GM19372 (cell line): ENCODE results near the gene SALL4.
"Not testable (repeated sequence)": the region's sequence is repeated elsewhere in the genome, so short reads cannot be mapped to it uniquely, and the experiment has no call there.

Experiments used
- ATAC-seq: cut with Tn5 transposase; IDR thresholded peaks from one replicate; pipeline ENCODE4 v1.9.1; 2021; ENCODE audit warnings: mild to moderate bottlenecking, low read depth, moderate library complexity; ENCODE audit not compliant: unreplicated experiment

The SALL4 gene

GRCh38 chr20:51802170-51802751, at the start of gene SALL4:
Gene SALL4 (minus strand): TSS chr20:51802521. CDS start chr20:51802408, 113 bp downstream.
- no peak for ATAC-seq

GRCh38 chr20:51848346-51848745, 46.0 kb upstream of the SALL4 start:
- ATAC-seq: no peak

DNA sequence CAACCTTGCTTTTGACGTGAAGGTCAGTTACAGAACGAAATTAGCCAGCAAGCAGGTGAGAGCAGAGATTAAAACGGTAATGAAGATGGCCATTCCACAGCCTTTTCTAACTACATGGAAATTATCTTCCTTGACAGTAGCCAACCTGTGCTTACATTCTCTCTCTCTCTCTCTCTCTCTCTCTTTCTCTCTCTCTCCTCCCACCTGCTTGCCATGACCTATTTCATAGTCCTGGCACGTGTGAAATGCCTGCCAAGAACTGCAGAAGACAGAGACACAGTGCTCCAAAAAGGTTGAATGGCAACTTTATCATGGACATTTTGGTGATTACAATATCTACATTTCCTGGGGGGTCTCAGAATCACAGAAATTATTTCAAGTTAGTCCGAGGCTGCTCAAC, 38.5 kb upstream of the SALL4 start:
- ATAC-seq: no peak

DNA sequence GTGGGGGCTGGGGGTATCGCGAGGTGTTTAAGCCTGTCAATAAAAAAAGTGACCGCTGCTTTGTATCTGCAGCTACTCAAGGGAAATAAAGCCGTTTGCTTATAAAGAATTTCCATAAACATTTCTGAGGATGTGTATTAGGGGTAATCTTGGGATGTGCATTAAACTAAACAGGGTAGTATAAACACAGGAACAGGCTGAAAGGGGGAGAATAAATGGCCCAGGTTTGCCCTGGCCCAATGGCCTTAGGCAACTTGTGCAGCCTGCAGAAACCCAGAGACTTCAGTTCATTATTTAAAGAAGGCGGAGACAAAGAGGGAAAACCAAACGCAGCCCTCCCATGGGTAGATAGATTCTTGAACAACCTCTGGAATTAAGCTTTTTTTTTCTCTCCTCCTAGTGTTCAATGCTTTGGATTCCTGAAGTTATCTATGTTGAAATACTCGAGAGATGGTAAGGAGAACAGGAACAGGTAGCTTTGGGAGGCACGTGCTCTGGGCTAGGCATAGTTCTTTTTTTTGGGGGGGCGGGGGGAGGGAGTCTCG, 35.6 kb upstream of the SALL4 start:
- no peak for ATAC-seq

DNA sequence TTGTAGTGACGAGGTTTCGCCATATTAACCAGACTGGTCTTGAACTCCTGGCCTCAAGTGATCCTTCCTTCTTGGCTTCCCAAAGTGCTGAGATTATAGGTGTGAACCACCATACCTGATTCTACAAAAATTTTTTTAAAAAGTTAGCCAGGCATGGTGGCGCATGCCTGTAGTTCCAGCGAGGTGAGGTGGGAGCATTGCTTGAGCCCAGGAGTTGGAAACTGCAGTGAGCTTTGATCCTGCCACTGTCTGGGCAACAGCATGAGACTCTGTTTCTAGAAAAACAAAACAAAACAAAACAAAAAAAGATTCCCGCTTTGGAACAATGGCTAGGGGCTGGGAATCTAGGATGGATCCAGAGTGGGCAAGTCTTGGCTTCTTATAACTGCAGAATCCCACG, 35.1 kb upstream of the SALL4 start:
- ATAC-seq: no peak

DNA sequence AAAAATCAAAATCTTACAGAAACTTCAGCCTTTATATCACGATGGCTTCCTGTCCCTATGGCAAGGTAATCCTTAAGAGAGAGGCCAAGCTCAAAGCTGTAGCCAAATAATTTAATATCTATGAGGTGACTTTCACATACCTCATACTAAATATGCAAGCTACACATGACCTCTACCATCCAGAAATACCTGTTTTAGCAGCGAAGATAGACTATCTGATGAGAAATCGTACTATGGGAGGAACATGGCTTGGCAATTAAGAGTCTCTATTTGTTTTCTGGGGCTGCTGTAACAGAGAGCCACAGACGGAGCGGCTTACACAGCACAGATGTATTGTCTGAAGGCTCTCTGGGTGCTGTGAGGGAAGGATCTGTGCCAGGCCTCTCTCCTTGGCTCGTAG, 31.0 kb upstream of the SALL4 start:
- ATAC-seq: no peak

DNA sequence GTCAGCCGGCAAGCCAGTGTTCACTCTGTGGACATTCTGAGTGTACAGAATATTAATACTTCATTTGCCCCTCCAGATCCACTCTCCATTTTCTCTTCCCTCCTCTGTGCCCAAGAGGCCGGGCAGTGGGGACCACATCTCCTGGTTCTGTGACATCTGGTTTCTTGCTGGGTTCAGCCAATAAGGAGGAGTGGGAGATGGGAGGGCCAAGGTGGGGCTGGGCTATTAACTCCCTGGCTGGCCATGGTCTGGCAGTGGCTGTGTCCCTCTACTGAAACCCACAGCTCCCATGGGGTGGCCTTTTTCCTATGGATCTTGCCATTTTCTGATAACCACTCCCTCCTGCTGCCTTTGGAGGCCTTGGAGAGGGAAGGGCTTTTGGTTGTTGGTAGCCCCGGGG, 30.0 kb upstream of the SALL4 start:
- ATAC-seq: no peak

- ATAC-seq: no peak
Measured at GRCh38 chr20:51831866-51832265, 29.5 kb upstream of the SALL4 start.

DNA sequence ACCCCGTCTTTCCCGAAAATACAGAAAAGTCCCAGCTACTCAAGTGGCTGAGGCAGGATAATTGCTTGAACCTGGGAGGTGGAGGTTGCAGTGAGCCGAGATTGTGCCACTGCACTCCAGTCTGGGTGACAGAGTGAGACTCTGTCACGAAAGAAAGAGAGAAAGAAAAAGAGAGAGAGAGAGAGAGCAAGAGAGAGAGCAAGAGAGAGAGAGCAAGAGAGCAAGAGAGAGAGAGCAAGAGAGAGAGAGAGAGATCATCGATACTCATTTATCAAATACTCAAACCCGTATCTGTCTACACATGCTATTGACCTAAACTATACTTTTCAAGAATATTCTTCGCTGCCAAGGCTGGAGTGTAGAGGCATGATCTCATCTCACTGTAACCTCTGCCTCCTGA, 28.2 kb upstream of the SALL4 start:
- ATAC-seq: no peak

- ATAC-seq: no peak
Measured at GRCh38 chr20:51828762-51829161, 26.4 kb upstream of the SALL4 start.

- ATAC-seq: no peak
Measured at GRCh38 chr20:51826372-51826771, 24.1 kb upstream of the SALL4 start.

DNA sequence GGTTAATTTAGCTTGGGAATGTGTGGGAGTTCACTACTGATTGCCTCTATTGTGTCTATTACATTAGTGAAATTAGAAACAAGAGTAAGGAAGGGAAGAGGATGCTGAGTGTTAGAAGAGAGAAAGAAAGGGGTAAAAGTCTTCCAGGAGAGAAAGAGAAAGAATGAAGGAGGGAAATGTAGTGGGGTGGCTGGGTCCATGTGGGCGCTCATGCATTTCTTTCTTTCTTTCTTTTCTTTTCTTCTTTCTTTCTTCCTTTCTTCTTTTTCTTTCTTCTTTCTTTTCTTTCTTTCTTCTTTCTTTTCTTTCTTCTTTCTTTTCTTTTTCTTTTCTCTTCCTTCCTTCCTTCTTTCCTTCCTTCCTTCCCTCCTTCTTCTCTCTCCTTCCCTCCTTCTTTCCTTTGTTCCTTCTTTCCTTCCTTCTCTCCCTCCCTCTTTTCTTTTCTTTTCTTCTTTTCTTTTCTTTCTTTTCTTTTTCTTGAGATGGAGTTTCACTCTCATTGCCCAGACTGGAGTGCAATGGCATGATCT, 16.2 kb upstream of the SALL4 start:
- ATAC-seq: no peak

DNA sequence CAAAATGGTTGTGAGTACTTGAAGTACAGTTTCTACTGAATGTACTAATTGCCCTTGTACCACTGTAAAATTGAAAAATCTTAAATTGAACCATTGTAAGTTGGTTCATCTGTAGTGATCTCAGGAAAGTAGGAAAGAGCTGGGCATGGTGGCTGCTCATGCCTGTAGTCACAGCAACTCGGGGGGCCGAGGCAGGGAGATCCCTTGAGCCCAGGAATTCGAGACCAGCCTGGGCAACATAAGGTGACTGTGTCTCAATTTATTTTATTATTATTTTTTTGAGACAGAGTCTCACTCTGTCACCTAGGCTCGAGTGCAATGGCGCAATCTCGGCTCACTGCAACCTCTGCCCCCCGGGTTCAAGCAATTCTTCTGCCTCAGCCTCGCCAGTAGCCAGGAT, 14.5 kb upstream of the SALL4 start:
- ATAC-seq: not testable (repeated sequence)

DNA sequence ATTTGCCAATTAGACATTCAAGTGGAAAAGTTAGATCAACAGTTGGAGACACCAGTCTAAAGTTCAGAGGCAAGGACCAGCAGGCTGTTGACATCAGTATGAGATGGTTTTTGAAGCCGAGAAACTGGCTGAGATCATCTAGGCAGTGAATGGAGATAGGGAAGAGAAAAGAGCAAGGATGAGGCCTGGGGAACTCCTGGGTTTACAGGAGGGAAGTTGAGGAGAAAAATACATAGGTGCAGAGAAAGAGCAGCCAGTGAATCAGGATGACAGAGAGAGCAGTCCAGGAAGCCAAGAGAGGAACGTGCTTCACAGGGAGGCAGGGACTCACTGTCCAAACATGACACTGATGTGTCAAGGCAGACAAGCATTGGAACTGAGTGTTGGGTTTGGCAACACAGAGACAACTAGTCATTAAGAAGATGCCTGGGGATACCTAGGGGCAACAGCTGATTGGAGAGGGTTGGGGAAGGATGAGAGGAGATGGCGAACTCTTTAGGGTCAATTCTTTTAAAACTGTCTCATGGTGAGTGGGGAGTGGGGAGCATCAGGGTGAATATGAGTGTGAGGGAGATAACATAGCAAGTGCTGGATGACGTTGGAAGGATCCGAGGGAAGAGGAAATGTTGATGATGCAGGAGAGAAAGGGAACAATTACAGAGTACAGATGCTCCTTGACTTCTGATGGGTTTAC, 13.2 kb upstream of the SALL4 start:
- ATAC-seq: no peak

DNA sequence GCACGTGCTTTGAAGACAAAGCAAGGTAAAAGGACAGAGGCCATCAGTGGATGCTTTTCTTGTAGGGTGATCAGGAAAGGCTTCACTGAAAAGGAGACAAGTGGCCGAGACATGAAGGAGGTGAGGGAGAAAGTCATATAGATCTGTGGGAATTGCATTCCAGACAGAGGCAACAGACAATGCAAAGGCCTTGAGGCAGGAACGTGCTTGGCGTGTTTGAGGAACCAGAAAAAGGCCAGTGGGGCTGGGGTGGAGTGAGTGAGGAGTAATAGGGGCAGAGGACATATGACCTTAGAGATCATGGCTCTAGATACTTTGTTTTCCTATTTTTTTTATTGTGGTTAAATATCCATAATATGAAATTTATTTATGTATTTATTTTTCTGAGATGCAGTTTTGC, 10.5 kb upstream of the SALL4 start:
- no peak for ATAC-seq

- no peak for ATAC-seq
Measured at GRCh38 chr20:51811514-51812128, 9.3 kb upstream of the SALL4 start.

GRCh38 chr20:51811042-51811355, 8.7 kb upstream of the SALL4 start:
- ATAC-seq: no peak

- no peak for ATAC-seq
Measured at GRCh38 chr20:51810155-51811041, 8.1 kb upstream of the SALL4 start.

- no peak for ATAC-seq
Measured at GRCh38 chr20:51807720-51808250, 5.5 kb upstream of the SALL4 start.

- no peak for ATAC-seq
Measured at GRCh38 chr20:51804754-51805153, 2.4 kb upstream of the SALL4 start.
